DND-41 (cell line): Measurements from ENCODE around the gene KIAA1671.

Experiments
- EZH2 ChIP-seq: IDR thresholded peaks from 3 replicates; pipeline ENCODE4 v1.6.1; 2012; ENCODE audit warnings: borderline replicate concordance, low read depth, mild to moderate bottlenecking, moderate library complexity, low read length, inconsistent platforms; ENCODE audit not compliant: severe bottlenecking
- TF ChIP-seq, protein P1 (sequence below): IDR thresholded peaks from 2 replicates; pipeline ENCODE4 v1.5.1; 2012; ENCODE audit warnings: borderline replicate concordance, low read length, moderate library complexity, mild to moderate bottlenecking; ENCODE audit not compliant: poor library complexity, severe bottlenecking; ENCODE audit errors: extremely low read depth

DNA sequence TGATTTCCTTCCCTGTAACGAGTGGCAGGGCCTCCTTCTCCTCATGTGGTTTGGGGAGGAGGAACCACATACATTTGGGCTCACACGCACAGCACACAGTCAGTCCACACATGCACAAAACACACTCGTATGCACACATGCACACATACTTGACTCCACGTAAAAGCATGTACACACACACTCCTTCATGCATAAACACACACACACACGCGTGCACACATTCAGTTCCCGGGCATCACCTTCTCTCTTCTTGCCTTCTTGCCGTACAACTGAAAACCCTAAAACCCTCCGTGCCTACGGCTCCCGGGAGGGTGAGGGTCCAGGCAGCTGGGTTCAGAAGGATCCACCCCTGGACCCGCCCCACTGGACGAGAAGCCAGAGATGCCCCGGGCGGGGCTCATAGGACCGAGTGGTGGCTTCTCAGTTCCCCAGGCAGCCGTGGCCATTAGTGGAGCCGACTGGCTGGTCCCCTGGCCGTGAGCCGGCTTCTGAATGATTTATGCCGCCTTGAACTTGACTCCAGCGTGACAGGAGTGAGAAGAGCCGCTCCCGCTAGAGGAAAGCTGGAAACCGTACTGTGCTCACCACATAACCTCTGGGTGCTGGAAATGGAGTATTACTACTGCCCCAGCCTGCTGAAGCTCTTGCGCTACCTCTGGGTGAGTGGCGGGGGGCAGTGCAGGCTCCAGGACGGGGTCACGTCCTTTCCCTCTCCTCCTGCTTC, 117.4 kb downstream of the KIAA1671 start:
- TF ChIP-seq, protein P1, sequence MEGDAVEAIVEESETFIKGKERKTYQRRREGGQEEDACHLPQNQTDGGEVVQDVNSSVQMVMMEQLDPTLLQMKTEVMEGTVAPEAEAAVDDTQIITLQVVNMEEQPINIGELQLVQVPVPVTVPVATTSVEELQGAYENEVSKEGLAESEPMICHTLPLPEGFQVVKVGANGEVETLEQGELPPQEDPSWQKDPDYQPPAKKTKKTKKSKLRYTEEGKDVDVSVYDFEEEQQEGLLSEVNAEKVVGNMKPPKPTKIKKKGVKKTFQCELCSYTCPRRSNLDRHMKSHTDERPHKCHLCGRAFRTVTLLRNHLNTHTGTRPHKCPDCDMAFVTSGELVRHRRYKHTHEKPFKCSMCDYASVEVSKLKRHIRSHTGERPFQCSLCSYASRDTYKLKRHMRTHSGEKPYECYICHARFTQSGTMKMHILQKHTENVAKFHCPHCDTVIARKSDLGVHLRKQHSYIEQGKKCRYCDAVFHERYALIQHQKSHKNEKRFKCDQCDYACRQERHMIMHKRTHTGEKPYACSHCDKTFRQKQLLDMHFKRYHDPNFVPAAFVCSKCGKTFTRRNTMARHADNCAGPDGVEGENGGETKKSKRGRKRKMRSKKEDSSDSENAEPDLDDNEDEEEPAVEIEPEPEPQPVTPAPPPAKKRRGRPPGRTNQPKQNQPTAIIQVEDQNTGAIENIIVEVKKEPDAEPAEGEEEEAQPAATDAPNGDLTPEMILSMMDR: no peak
- TF ChIP-seq EZH2: no peak
